ENCODE results near the gene XRN1. TPM values are rescaled to one million over a fixed set of nuclear protein-coding genes. Genes with fewer than 3 reads are reported as not detected.
"Not testable (repeated sequence)": the region's sequence is repeated elsewhere in the genome, so short reads cannot be mapped to it uniquely, and the experiment has no call there.

Gene XRN1
- total and polyA plus RNA-seq, 8 donors: 3.5 to 23.4 (median 18.2) TPM

DNA sequence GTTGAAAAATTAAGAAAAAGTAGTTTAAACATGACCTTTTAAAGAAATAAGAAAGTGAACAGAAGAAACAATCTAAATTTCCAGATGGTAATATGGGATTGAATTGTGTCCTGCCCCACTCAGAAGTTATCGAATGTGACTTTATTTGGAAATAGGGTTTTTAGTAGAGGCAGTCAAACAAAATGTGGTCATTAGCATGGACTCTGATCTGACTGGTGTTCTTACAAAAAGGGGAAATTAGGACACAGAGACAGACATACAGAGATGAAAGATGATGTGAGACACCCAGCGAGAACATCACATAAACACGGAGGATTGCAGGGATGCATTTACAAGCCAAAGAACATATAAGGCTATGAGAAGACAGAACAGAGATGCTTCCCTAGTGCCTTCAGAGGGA is 73.2 kb downstream of the XRN1 start:
- TF ChIP-seq, protein P1, sequence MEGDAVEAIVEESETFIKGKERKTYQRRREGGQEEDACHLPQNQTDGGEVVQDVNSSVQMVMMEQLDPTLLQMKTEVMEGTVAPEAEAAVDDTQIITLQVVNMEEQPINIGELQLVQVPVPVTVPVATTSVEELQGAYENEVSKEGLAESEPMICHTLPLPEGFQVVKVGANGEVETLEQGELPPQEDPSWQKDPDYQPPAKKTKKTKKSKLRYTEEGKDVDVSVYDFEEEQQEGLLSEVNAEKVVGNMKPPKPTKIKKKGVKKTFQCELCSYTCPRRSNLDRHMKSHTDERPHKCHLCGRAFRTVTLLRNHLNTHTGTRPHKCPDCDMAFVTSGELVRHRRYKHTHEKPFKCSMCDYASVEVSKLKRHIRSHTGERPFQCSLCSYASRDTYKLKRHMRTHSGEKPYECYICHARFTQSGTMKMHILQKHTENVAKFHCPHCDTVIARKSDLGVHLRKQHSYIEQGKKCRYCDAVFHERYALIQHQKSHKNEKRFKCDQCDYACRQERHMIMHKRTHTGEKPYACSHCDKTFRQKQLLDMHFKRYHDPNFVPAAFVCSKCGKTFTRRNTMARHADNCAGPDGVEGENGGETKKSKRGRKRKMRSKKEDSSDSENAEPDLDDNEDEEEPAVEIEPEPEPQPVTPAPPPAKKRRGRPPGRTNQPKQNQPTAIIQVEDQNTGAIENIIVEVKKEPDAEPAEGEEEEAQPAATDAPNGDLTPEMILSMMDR (IDR thresholded peaks at IDR 0.05): no peak
- no peaks in the 10 kb centered on the region for H3K4me1 ChIP-seq
- no peaks in the 10 kb centered on the region for H3K27me3 ChIP-seq
- no peak overlapping the region for H3K27ac ChIP-seq
- no peak for FAIRE-seq
- 98 to 99% methylated on average over 3 of the region's 3 CpGs for WGBS, 2 donors
- peaks cover 0 to 17% (median 0%) of the 10 kb centered on the region in 3 donors for H3K36me3 ChIP-seq
- no peak for ATAC-seq
- no peak overlapping the region for H3K4me3 ChIP-seq
- no peak for DNase-seq
- no peaks in the 10 kb centered on the region for H3K9me3 ChIP-seq
- intact Hi-C loops (cut with DNase I): no loop called here

DNA sequence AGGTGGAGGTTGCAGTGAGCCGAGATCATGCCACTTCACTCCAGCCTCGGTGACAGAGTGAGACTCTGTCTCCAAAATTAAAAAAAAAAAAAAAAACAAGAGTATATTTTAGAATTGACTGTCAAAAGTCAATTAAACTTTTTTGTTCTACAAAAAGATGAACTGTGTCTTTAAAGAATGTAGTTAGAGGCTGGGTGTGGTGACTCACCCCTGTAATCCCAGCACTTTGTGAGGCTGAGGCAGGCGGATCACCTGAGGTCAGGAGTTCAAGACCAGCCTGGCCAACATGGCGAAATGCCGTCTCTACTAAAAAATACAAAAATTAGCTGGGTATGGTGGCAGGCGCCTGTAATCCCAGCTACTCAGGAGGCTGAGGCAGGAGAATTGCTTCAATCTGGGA is 78.3 kb downstream of the XRN1 start:
- intact Hi-C loops (cut with DNase I); H3K27me3 ChIP-seq; DNase-seq; H3K4me3 ChIP-seq; ATAC-seq; H3K27ac ChIP-seq; FAIRE-seq; H3K4me1 ChIP-seq; H3K9me3 ChIP-seq: not testable (repeated sequence)
- 95 to 98% methylated on average over 6 of the region's 6 CpGs for WGBS, 2 donors
- peaks cover 0 to 20% (median 0%) of the 10 kb centered on the region in 3 donors for H3K36me3 ChIP-seq

DNA sequence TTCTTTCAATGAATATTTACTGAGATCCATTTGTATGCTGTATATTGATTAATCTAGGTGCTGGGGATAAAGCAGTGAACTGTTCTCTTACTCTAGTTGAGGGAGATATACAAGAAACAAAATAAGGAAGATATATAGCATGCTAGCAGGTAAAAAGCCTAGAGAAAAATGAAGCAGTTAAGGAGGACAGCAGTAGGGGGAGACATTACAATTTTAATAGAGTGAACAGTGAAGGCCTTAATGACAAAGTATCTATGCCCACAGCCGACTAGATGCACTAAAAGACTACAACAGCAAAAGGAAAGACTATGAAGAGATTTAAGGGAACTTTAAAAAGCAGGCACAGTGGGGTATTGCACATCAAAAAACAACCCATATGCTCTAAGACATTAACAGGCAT is 81.4 kb downstream of the XRN1 start:
- intact Hi-C loops (cut with DNase I): no loop called here
- WGBS, 2 donors: 85 to 88% methylated on average over 1 of the region's 1 CpG

DNA sequence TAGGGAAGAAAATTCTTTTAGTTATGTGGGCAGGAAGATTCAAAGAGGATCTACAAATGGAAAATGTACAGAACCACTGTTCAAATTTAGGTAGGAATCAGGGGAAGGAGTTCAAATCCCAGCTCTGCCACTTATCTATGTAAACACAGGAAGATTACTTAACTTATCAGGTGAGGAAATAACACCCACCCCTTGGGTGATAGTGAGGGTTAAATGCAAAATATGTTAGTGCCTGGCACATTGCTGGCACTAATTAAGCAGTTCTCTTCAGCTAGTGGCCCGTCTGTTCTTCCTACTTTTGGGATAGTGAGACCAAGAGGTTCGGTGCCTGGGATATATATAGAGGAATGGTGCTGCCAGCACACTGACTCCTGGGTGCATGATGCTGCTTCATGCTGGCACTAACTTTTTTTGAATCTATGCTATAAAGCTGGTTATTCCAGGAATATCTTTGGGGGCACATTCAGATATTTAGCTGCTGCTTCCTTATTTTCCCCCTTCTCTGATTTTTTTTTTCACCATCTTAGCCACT is 83.8 kb downstream of the XRN1 start:
- TF ChIP-seq, protein P1 (IDR thresholded peaks at IDR 0.05): no peak
- 40 to 71% methylated on average over 2 of the region's 2 CpGs for WGBS, 2 donors
- peak in 2 of 4 donors; percentile 33 to 54 for ATAC-seq
- Histone ChIP-seq H3K4me1 (peaks cover 0 to 8% (median 7%) of the 10 kb centered on the region in 3 donors), H3K4me3 (no peak overlapping the region), H3K9me3 (no peaks in the 10 kb centered on the region), H3K36me3 (peaks cover 0 to 10% (median 0%) of the 10 kb centered on the region in 3 donors), H3K27me3 (no peaks in the 10 kb centered on the region), H3K27ac (no peak overlapping the region)
- no peak for DNase-seq
- intact Hi-C loops (cut with DNase I): no loop called here
- no peak for FAIRE-seq

More for the DNA sequence above, 81.4 kb downstream of the XRN1 start:
- DNase-seq: no peak
- Histone ChIP-seq H3K4me3 (no peak overlapping the region), H3K9me3 (no peaks in the 10 kb centered on the region), H3K27me3 (no peaks in the 10 kb centered on the region), H3K36me3 (peaks cover 0 to 20% (median 0%) of the 10 kb centered on the region in 3 donors), H3K27ac (no peak overlapping the region), H3K4me1 (peaks cover 0 to 8% (median 7%) of the 10 kb centered on the region in 3 donors)
- FAIRE-seq: no peak
- TF ChIP-seq, protein P1 (IDR thresholded peaks at IDR 0.05): no peak
- no peak for ATAC-seq

DNA sequence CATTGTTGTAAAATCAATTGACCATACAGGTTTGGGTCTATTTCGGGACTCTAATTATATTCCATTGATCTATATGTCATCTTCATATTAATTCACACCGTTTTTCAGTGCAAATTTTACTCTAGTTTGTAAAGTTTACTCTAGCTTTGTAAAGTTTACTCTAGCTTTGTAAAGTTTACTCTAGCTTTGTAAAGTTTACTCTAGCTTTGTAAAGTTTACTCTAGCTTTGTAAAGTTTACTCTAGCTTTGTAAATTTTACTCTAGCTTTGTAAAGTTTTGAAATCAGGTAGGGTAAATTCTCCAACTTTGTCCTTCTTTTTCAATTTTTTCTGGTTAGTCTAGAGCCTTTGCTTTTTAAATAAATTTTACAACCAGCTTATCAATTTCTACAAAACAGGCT is 84.4 kb downstream of the XRN1 start:
- H3K9me3 ChIP-seq; H3K27ac ChIP-seq; H3K27me3 ChIP-seq; DNase-seq; H3K4me3 ChIP-seq; H3K4me1 ChIP-seq; intact Hi-C loops (cut with DNase I); H3K36me3 ChIP-seq; FAIRE-seq: not testable (repeated sequence)
- 25 to 37% methylated on average over 2 of the region's 2 CpGs for WGBS, 2 donors
- ATAC-seq: peak in 2 of 4 donors; percentile 36 to 55

DNA sequence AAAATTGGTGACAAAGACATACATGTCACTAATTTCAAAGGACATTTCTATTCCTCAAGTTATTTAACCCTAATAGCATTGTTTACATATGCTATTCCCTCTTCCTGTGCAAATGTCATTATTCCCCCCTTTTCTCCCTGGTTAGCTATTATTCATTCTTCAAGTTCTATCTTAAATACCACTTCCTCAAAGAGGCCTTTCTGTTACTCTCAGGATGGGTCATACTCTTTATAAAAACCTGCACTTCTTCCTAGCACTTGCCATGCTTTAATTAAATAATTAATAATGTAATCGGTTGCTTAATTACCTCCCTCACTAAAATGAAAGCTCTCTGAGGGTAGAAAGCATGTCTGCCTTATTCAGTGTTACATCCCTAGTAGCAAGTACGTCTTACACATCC is 88.5 kb downstream of the XRN1 start:
- no peak overlapping the region for H3K27ac ChIP-seq
- peaks cover 0 to 42% (median 5%) of the 10 kb centered on the region in 3 donors for H3K36me3 ChIP-seq

More for the DNA sequence above, 88.5 kb downstream of the XRN1 start:
- FAIRE-seq (no peak), DNase-seq (no peak), ATAC-seq (no peak)
- Histone ChIP-seq H3K9me3 (no peaks in the 10 kb centered on the region), H3K4me1 (peaks cover 0 to 8% (median 7%) of the 10 kb centered on the region in 3 donors), H3K27me3 (no peaks in the 10 kb centered on the region), H3K4me3 (no peak overlapping the region)
- 93 to 100% methylated on average over 2 of the region's 2 CpGs for WGBS, 2 donors
- TF ChIP-seq, protein P1 (IDR thresholded peaks at IDR 0.05): no peak
- intact Hi-C loops (cut with DNase I): no loop called here
